A673 (cell line): ENCODE measurements around the gene CPXM2. TPM values are rescaled to one million over a fixed set of nuclear protein-coding genes. Genes with fewer than 3 reads are reported as not detected.

ENCODE experiments used
- BruUV-seq: library from RNA; stranded (reverse); fragments of 400-500 nt; replicated peaks from 2 replicates; lab custom pipeline; 2021; lab: Mats Ljungman, UMichigan
- CTCF ChIA-PET: fragments of 300-600 bp; sonication (Branson Sonifier 250); formaldehyde crosslinking; loops from one replicate; lab custom pipeline; 2022; ENCODE audit warnings: antibody characterized with exemption; lab: Charles Lee
- POLR2A ChIA-PET: fragments of 300-600 bp; sonication (Branson Sonifier 250); formaldehyde crosslinking; loops from one replicate; lab custom pipeline; 2022; ENCODE audit warnings: antibody characterized with exemption; ENCODE audit not compliant: low non-redundant PET; lab: Charles Lee
- DNase-seq: peaks from one replicate; pipeline ENCODE4 v3.0.0-alpha.2; 2015; ENCODE audit warnings: low spot score
- H3K27ac ChIP-seq: fragments of 200-600 bp; sonication (generic); 2 replicates; pipeline ENCODE4 v1.5.1; 2016; ENCODE audit warnings: mixed run types, low read depth, mild to moderate bottlenecking, mixed read lengths, antibody characterized with exemption, low read length; ENCODE audit not compliant: poor library complexity, severe bottlenecking
- H3K27me3 ChIP-seq: fragments of 200-600 bp; sonication (generic); replicated peaks from 2 replicates; pipeline ENCODE4 v1.6.1; 2017; ENCODE audit warnings: mixed run types, low read depth, mild to moderate bottlenecking, mixed read lengths, antibody characterized with exemption, low read length; ENCODE audit not compliant: insufficient read depth, poor library complexity
- H3K36me3 ChIP-seq: fragments of 200-600 bp; sonication (generic); 2 replicates; pipeline ENCODE4 v1.6.1; 2016; ENCODE audit warnings: mixed run types, mild to moderate bottlenecking, mixed read lengths, antibody characterized with exemption, low read length; ENCODE audit not compliant: insufficient read depth, poor library complexity, severe bottlenecking
- H3K4me1 ChIP-seq: fragments of 200-600 bp; sonication (generic); 2 replicates; pipeline ENCODE4 v1.6.1; 2017; ENCODE audit warnings: mixed run types, mild to moderate bottlenecking, mixed read lengths, antibody characterized with exemption, low read length; ENCODE audit not compliant: insufficient read depth, poor library complexity, severe bottlenecking
- H3K4me3 ChIP-seq: fragments of 200-600 bp; sonication (generic); 2 replicates; pipeline ENCODE4 v1.5.1; 2016; ENCODE audit warnings: low read depth, mixed run types, mild to moderate bottlenecking, mixed read lengths, low read length; ENCODE audit not compliant: poor library complexity, severe bottlenecking
- H3K9me3 ChIP-seq: fragments of 200-600 bp; sonication (generic); 2 replicates; pipeline ENCODE4 v1.6.1; 2016; ENCODE audit warnings: mixed run types, low read depth, mild to moderate bottlenecking, mixed read lengths, antibody characterized with exemption, low read length; ENCODE audit not compliant: poor library complexity, severe bottlenecking
- CTCF ChIP-seq: fragments of 300-800, 200-600 bp; sonication (generic); conservative IDR thresholded peaks from 2 replicates; pipeline ENCODE4 v1.5.1; 2017; ENCODE audit warnings: low read depth, mild to moderate bottlenecking, antibody characterized with exemption, low read length, moderate library complexity, mixed read lengths
- EZH2 ChIP-seq: fragments of 200-600 bp; sonication (generic); IDR thresholded peaks from 2 replicates; pipeline ENCODE4 v1.6.1; 2017; ENCODE audit warnings: borderline replicate concordance, low read depth, mild to moderate bottlenecking, mixed read lengths, antibody characterized with exemption, low read length; ENCODE audit not compliant: poor library complexity, severe bottlenecking
- intact Hi-C: fragments of 100-400 bp; cut with micrococcal nuclease; formaldehyde crosslinking; loops from one replicate; pipeline ENCODE4 v1.10.0; 2022; ENCODE audit not compliant: unreplicated experiment
- total RNA-seq: library from RNA; stranded (reverse); gene quantifications from 2 replicates; pipeline ENCODE4 v1.2.3, GENCODE V29; 2021

CPXM2 gene
- total RNA-seq, 1 experiment from 2014 or later = not detected

- no peaks in the 10 kb centered on the region for H3K36me3 ChIP-seq
- BruUV-seq = no TSS peak
- no peak for DNase-seq
- H3K4me1 ChIP-seq = no peaks in the 10 kb centered on the region
- no peaks in the 10 kb centered on the region for H3K9me3 ChIP-seq
- ChIA-PET CTCF (no interaction called here), POLR2A (no interaction called here)
- TF ChIP-seq CTCF = no peak
- no peak for TF ChIP-seq EZH2
- no peak overlapping the region for H3K4me3 ChIP-seq
- no peak overlapping the region for H3K27ac ChIP-seq
- H3K27me3 ChIP-seq = peaks cover 15% of the 10 kb centered on the region
- intact Hi-C loops = no loop called here
Measured at GRCh38 chr10:123717336-123717735, 174.3 kb downstream of the CPXM2 start.

DNA sequence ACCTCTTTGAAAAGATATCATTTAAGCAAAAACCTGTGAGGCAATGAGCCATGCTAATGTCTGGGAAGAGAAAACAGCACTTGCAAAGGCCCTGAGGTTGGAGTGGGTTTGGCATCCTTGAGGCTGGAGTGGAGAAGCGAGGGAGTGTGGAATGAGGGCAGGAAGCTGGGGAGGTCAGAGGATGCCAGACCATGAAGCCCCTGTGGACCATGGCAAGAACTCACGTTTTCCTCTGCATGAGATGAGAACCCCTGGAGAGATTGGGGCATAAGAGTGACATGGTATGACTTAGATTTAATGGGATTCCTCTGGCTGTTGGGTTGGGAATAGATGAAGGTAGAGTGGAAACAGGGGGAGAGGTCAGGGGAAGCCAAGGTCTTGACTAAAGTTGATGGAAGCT, 176.1 kb downstream of the CPXM2 start:
- no TSS peak for BruUV-seq
- Histone ChIP-seq H3K27me3 (peaks cover 6% of the 10 kb centered on the region), H3K4me1 (no peaks in the 10 kb centered on the region), H3K27ac (no peak overlapping the region), H3K4me3 (no peak overlapping the region), H3K36me3 (no peaks in the 10 kb centered on the region), H3K9me3 (no peaks in the 10 kb centered on the region)
- TF ChIP-seq CTCF = no peak
- TF ChIP-seq EZH2 = no peak
- DNase-seq = no peak
- intact Hi-C loops = no loop called here
- ChIA-PET POLR2A (no interaction called here), CTCF (no interaction called here)

GRCh38 chr10:123706236-123706635, 185.4 kb downstream of the CPXM2 start:
- BruUV-seq = no TSS peak
- no peaks in the 10 kb centered on the region for H3K9me3 ChIP-seq
- ChIA-PET CTCF (no interaction called here), POLR2A (no interaction called here)
- H3K4me3 ChIP-seq = no peak overlapping the region
- intact Hi-C loops = no loop called here
- no peak for DNase-seq
- H3K4me1 ChIP-seq = no peaks in the 10 kb centered on the region
- no peak overlapping the region for H3K27ac ChIP-seq
- no peaks in the 10 kb centered on the region for H3K36me3 ChIP-seq
- peaks cover 33% of the 10 kb centered on the region for H3K27me3 ChIP-seq
- TF ChIP-seq CTCF (no peak), EZH2 (no peak)
